Central memory CD4-positive, alpha-beta T cell (primary cell): ENCODE data around the gene USH1C.

ENCODE experiments used
- DNase-seq: peaks from one replicate; pipeline ENCODE4 v3.0.0; 2022

USH1C gene

GRCh38 chr11:17522655-17523054 is 21.6 kb downstream of the USH1C start:
- DNase-seq = no peak

GRCh38 chr11:17521106-17521900 is 22.9 kb downstream of the USH1C start:
- DNase-seq = no peak

GRCh38 chr11:17519061-17519885 is 24.9 kb downstream of the USH1C start:
- DNase-seq = no peak

GRCh38 chr11:17518366-17518765 is 25.9 kb downstream of the USH1C start:
- DNase-seq = no peak

- DNase-seq = no peak
These were observed 27.0 kb downstream of the USH1C start for GRCh38 chr11:17517186-17517585.

GRCh38 chr11:17516551-17517150 is 27.6 kb downstream of the USH1C start:
- DNase-seq = no peak

GRCh38 chr11:17515443-17516176 is 28.6 kb downstream of the USH1C start:
- DNase-seq = no peak

GRCh38 chr11:17514476-17514875 is 29.7 kb downstream of the USH1C start:
- DNase-seq = no peak

GRCh38 chr11:17513853-17514252 is 30.4 kb downstream of the USH1C start:
- no peak for DNase-seq

GRCh38 chr11:17512101-17512500 is 32.1 kb downstream of the USH1C start:
- DNase-seq = no peak

- DNase-seq = no peak
These were observed 32.6 kb downstream of the USH1C start for GRCh38 chr11:17511571-17511970.

- DNase-seq = no peak
These were observed 33.6 kb downstream of the USH1C start for GRCh38 chr11:17510507-17511206.

GRCh38 chr11:17508791-17509190 is 35.4 kb downstream of the USH1C start:
- no peak for DNase-seq

GRCh38 chr11:17508306-17508705 is 35.9 kb downstream of the USH1C start:
- DNase-seq = no peak

GRCh38 chr11:17507773-17508172 is 36.4 kb downstream of the USH1C start:
- DNase-seq = no peak

- no peak for DNase-seq
These were observed 37.3 kb downstream of the USH1C start for GRCh38 chr11:17506942-17507341.

GRCh38 chr11:17506314-17506713 is 37.9 kb downstream of the USH1C start:
- DNase-seq = no peak

GRCh38 chr11:17505146-17505545 is 39.1 kb downstream of the USH1C start:
- no peak for DNase-seq

- peak; percentile 64 for DNase-seq
These were observed 39.7 kb downstream of the USH1C start for GRCh38 chr11:17504330-17505107.

- no peak for DNase-seq
These were observed 41.6 kb downstream of the USH1C start for GRCh38 chr11:17502630-17503029.

- no peak for DNase-seq
These were observed 43.5 kb downstream of the USH1C start for GRCh38 chr11:17500673-17501072.
